Tibial nerve (tissue), 4 donors: ENCODE measurements around the gene GAS2L1.

Source experiments
- CTCF ChIP-seq, 5 experiments: fragments of 200-600 bp in 3 of 5; fragments of 450-650 bp in 2 of 5; sonication (generic) in 3 of 5; IDR thresholded peaks; one replicate each; pipeline ENCODE4 v1.5.1; 2016 to 2019; ENCODE audit warnings: antibody characterized with exemption in 5 of 5, mild to moderate bottlenecking in 3 of 5, moderate library complexity in 2 of 5
- EP300 ChIP-seq, 2 donors: sonication (generic); formaldehyde crosslinking; IDR thresholded peaks; one replicate each; pipeline ENCODE4 v1.6.1; 2017; ENCODE audit warnings: antibody characterized with exemption in 2 of 2, mild to moderate bottlenecking in 1 of 2

- TF ChIP-seq CTCF (IDR thresholded peaks at IDR 0.05) (no peak), EP300 (IDR thresholded peaks at IDR 0.05) (no peak)
These were observed 645 bp upstream of the GAS2L1 start for GRCh38 chr22:29305836-29306174.
